Erythroblast (primary cell): ENCODE data around the gene ADAMTS9.

ENCODE experiments used
- GATA1 ChIP-seq: IDR thresholded peaks from 2 replicates; pipeline ENCODE4 v1.6.1; 2011; ENCODE audit warnings: low read depth, mild to moderate bottlenecking, control low read depth, low read length, moderate library complexity
- POLR2A ChIP-seq: IDR thresholded peaks from 2 replicates; pipeline ENCODE4 v1.6.1; 2011; ENCODE audit warnings: mild to moderate bottlenecking, low read length

GRCh38 chr3:64680334-64680733 is 7.5 kb downstream of the ADAMTS9 start:
- TF ChIP-seq POLR2A = no peak
- TF ChIP-seq GATA1 = no peak
